IMR-90 (cell line): Measurements from ENCODE around the gene UBE2QL1. TPM values are rescaled to one million over a fixed set of nuclear protein-coding genes. Genes with fewer than 3 reads are reported as not detected.

Experiments used
- ATAC-seq: fragments of 200-7000 bp; cut with Tn5 transposase; 2 replicates; pipeline ENCODE4 v1.9.1; 2020; ENCODE audit warnings: low read depth, mild to moderate bottlenecking, moderate library complexity
- BruUV-seq: library from RNA; stranded (reverse); fragments of 400-500 nt; replicated peaks from 2 replicates; lab custom pipeline; 2021; lab: Mats Ljungman, UMichigan
- CTCF ChIA-PET: fragments of 300-600 bp; formaldehyde crosslinking; extraction: SDS; loops from one replicate; lab custom pipeline; 2021; ENCODE audit warnings: antibody characterized with exemption; lab: Yijun Ruan, JAX
- POLR2A ChIA-PET: fragments of 300-600 bp; sonication (Branson Sonifier 250); formaldehyde crosslinking; loops from one replicate; lab custom pipeline; 2022; ENCODE audit warnings: antibody characterized with exemption; ENCODE audit not compliant: unreplicated experiment; lab: Charles Lee
- DNase-seq: peaks from one replicate; pipeline ENCODE4 v3.0.0; 2013
- H2AFZ ChIP-seq: replicated peaks from 2 replicates; pipeline ENCODE3; 2013; ENCODE audit warnings: low read length, mild to moderate bottlenecking; ENCODE audit not compliant: poor library complexity
- H2AK5ac ChIP-seq: 2 replicates; pipeline ENCODE4 v1.6.1; 2013; ENCODE audit warnings: low read depth, low read length, inconsistent platforms
- H2AK9ac ChIP-seq: replicated peaks from 2 replicates; pipeline ENCODE3; 2013; ENCODE audit warnings: mild to moderate bottlenecking, low read depth, low read length, moderate library complexity; ENCODE audit not compliant: poor library complexity
- H2BK120ac ChIP-seq: 2 replicates; pipeline ENCODE4 v1.6.1; 2013; ENCODE audit warnings: low read depth, low read length, inconsistent platforms
- H2BK15ac ChIP-seq: 3 replicates; pipeline ENCODE4 v1.6.1; 2013; ENCODE audit warnings: low read depth, low read length, inconsistent platforms
- H2BK20ac ChIP-seq: 2 replicates; pipeline ENCODE4 v1.6.1; 2013; ENCODE audit warnings: low read depth, mild to moderate bottlenecking, inconsistent platforms, low read length, moderate library complexity
- H2BK5ac ChIP-seq: 2 replicates; pipeline ENCODE4 v1.6.1; 2013; ENCODE audit warnings: mild to moderate bottlenecking, low read depth, low read length, inconsistent platforms; ENCODE audit not compliant: poor library complexity, severe bottlenecking
- H3K14ac ChIP-seq: replicated peaks from 2 replicates; pipeline ENCODE4 v1.6.1; 2013; ENCODE audit warnings: low read depth, low read length, inconsistent platforms
- H3K18ac ChIP-seq: 2 replicates; pipeline ENCODE4 v1.6.1; 2013; ENCODE audit warnings: low read depth, low read length, control low read depth
- H3K23ac ChIP-seq: 2 replicates; pipeline ENCODE4 v1.6.1; 2013; ENCODE audit warnings: low read depth, low read length, inconsistent platforms
- H3K27ac ChIP-seq: 2 replicates; pipeline ENCODE4 v1.5.1; 2013; ENCODE audit warnings: mild to moderate bottlenecking, control low read depth, low read length; ENCODE audit not compliant: insufficient read depth
- H3K27me3 ChIP-seq: 2 replicates; pipeline ENCODE4 v1.6.1; 2013; ENCODE audit warnings: low read length; ENCODE audit not compliant: control insufficient read depth, insufficient read depth
- H3K36me3 ChIP-seq: 2 replicates; pipeline ENCODE4 v1.6.1; 2013; ENCODE audit warnings: low read length, mixed read lengths; ENCODE audit not compliant: control insufficient read depth, insufficient read depth
- H3K4ac ChIP-seq: 2 replicates; pipeline ENCODE4 v1.6.1; 2013; ENCODE audit warnings: low read depth, low read length, inconsistent platforms
- H3K4me1 ChIP-seq: 2 replicates; pipeline ENCODE4 v1.6.1; 2013; ENCODE audit warnings: low read length, mixed read lengths; ENCODE audit not compliant: control insufficient read depth, insufficient read depth
- H3K4me2 ChIP-seq: 2 replicates; pipeline ENCODE4 v1.6.1; 2013; ENCODE audit warnings: low read depth, mild to moderate bottlenecking, control low read depth, low read length, moderate library complexity
- H3K4me3 ChIP-seq: 2 replicates; pipeline ENCODE4 v1.5.1; 2013; ENCODE audit warnings: low read depth, mild to moderate bottlenecking, control low read depth, low read length, moderate library complexity; ENCODE audit not compliant: insufficient read depth
- H3K56ac ChIP-seq: 2 replicates; pipeline ENCODE4 v1.6.1; 2013; ENCODE audit warnings: low read length, inconsistent platforms; ENCODE audit not compliant: insufficient read depth; ENCODE audit errors: extremely low read depth
- H3K79me1 ChIP-seq, 2 experiments: 2 replicates each; pipeline ENCODE4 v1.6.1; 2013; ENCODE audit warnings: low read length in 2 of 2, inconsistent platforms in 1 of 2, low read depth in 1 of 2
- H3K9ac ChIP-seq: 2 replicates; pipeline ENCODE4 v1.6.1; 2013; ENCODE audit warnings: low read depth, low read length, control low read depth
- H3K9me1 ChIP-seq: 2 replicates; pipeline ENCODE4 v1.6.1; 2013; ENCODE audit warnings: low read length, inconsistent platforms; ENCODE audit not compliant: insufficient read depth
- H3K9me3 ChIP-seq: 2 replicates; pipeline ENCODE4 v1.6.1; 2013; ENCODE audit warnings: low read length; ENCODE audit not compliant: control insufficient read depth, insufficient read depth
- H4K20me1 ChIP-seq: 2 replicates; pipeline ENCODE4 v1.6.1; 2013; ENCODE audit warnings: low read length, inconsistent platforms; ENCODE audit not compliant: insufficient read depth
- H4K5ac ChIP-seq: 2 replicates; pipeline ENCODE4 v1.6.1; 2013; ENCODE audit warnings: mild to moderate bottlenecking, low read depth, low read length, control low read depth
- H4K8ac ChIP-seq, 2 experiments: 2 replicates each; pipeline ENCODE4 v1.6.1; 2013; ENCODE audit warnings: low read depth in 2 of 2, low read length in 2 of 2, control low read depth in 1 of 2, inconsistent platforms in 1 of 2
- H4K91ac ChIP-seq: 2 replicates; pipeline ENCODE4 v1.6.1; 2013; ENCODE audit warnings: low read depth, low read length, inconsistent platforms; ENCODE audit not compliant: insufficient read depth
- CEBPB ChIP-seq: IDR thresholded peaks from 2 replicates; pipeline ENCODE4 v1.6.1; 2012; ENCODE audit warnings: low read depth, low read length, improper control_type of control experiment
- CHD1 ChIP-seq: IDR thresholded peaks from 2 replicates; pipeline ENCODE4 v1.6.1; 2012; ENCODE audit warnings: low read depth, low read length, improper control_type of control experiment
- FOS ChIP-seq: fragments of 150-350 bp; IDR thresholded peaks from 2 replicates; pipeline ENCODE4 v1.6.1; 2016; ENCODE audit warnings: low read depth, low read length
- MAFK ChIP-seq: IDR thresholded peaks from 2 replicates; pipeline ENCODE4 v1.6.1; 2012; ENCODE audit warnings: low read depth, low read length, improper control_type of control experiment
- MAZ ChIP-seq: IDR thresholded peaks from 2 replicates; pipeline ENCODE4 v1.6.1; 2012; ENCODE audit warnings: low read depth, mild to moderate bottlenecking, low read length, improper control_type of control experiment, moderate library complexity, borderline replicate concordance
- SMC3 ChIP-seq: fragments of 150-350 bp; IDR thresholded peaks from 2 replicates; pipeline ENCODE4 v1.6.1; 2016; ENCODE audit warnings: low read depth, mild to moderate bottlenecking, antibody characterized with exemption, low read length, moderate library complexity
- WGBS, 2 experiments: methylation state at CpG; one replicate each; pipeline versions ENCODE4 v1.1.5 to v1.1.7; 2013; ENCODE audit warnings: missing lambda C conversion rate in 2 of 2; ENCODE audit not compliant: insufficient read length in 1 of 2; ENCODE audit errors: extremely low coverage in 2 of 2; 5-methylcytosine and 5-hydroxymethylcytosine counted together
- dilution Hi-C: fragments of 300-500 bp; cut with HindIII; formaldehyde crosslinking; loops from one replicate; pipeline ENCODE4 v1.14.3; 2018; ENCODE audit warnings: low sequenced_read_pairs; ENCODE audit not compliant: unreplicated experiment
- in situ Hi-C: fragments of 300-500 bp; cut with MboI; formaldehyde crosslinking; loops from 3 replicates; pipeline ENCODE4 v1.14.3; 2019; ENCODE audit warnings: low sequenced_read_pairs, inconsistent platforms, mixed read lengths
- intact Hi-C: fragments of 100-400 bp; cut with micrococcal nuclease; formaldehyde crosslinking; loops from 2 replicates; pipeline ENCODE4 v1.10.0; 2022
- polyA plus RNA-seq, 3 experiments: library from polyadenylated mRNA; depleted of rRNA; stranded (reverse); fragments of >200 nt; gene quantifications; 2 replicates each; pipeline ENCODE4 v1.2.3, GENCODE V29; 2012; ENCODE audit warnings: low replicate concordance in 1 of 3
- total RNA-seq: library from RNA; depleted of rRNA; stranded (reverse); fragments of >200 nt; gene quantifications from 2 replicates; pipeline ENCODE4 v1.2.3, GENCODE V29; 2012
- TF ChIP-seq, protein P1 (sequence below): conservative IDR thresholded peaks from 2 replicates; pipeline ENCODE4 v1.5.1; 2012; ENCODE audit warnings: mild to moderate bottlenecking, low read depth, low read length, improper control_type of control experiment
- TF ChIP-seq, protein P2 (sequence below): fragments of 150-350 bp; IDR thresholded peaks from 2 replicates; pipeline ENCODE4 v1.6.1; 2017; ENCODE audit warnings: mild to moderate bottlenecking, antibody characterized with exemption, low read length, low read depth

Gene UBE2QL1
- total and polyA plus RNA-seq, 2 of the 4 experiments (the other 2 are of a cell fraction): not detected

DNA sequence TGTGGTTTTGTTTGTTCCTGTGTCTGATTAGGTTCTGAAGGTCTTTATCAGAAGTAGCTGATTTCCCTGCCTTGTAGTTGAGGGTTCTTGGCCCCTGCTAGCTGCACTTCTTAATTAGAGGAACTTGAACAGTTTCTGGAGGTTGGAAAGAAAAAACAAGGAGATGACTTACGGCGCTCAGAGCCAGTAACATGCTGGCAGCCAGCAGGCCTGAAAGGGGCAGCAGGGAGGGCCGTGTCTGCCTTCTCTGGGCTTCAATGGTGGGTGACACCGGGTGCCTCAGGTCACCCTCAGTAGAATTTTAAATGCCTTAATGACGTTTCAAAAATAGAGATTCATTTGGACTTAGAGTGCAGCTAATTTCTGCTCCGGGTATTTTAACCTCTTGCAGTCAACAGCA is 15.8 kb downstream of the UBE2QL1 start:
- no TSS peak for BruUV-seq
- H4K20me1 ChIP-seq: no peaks in the 10 kb centered on the region
- no peaks in the 10 kb centered on the region for H3K36me3 ChIP-seq
- ChIA-PET CTCF (no interaction called here), POLR2A (no interaction called here)
- no peak overlapping the region for H3K56ac ChIP-seq
- H2BK20ac ChIP-seq: no peak overlapping the region
- H4K91ac ChIP-seq: no peak overlapping the region
- in situ Hi-C loops: no loop called here
- no peak overlapping the region for H3K9ac ChIP-seq
- no peak overlapping the region for H4K5ac ChIP-seq
- H3K4ac ChIP-seq: no peak overlapping the region
- no peak overlapping the region for H3K18ac ChIP-seq
- no peak for DNase-seq
- no peak overlapping the region for H2BK120ac ChIP-seq
- H3K27me3 ChIP-seq: peaks cover 11% of the 10 kb centered on the region
- no peak overlapping the region for H3K27ac ChIP-seq
- no peak overlapping the region for H2AFZ ChIP-seq
- no CpG with 5 or more reads among the region's 6 CpGs for WGBS, 2 experiments
- H3K4me2 ChIP-seq: no peak overlapping the region
- no peak overlapping the region for H2AK5ac ChIP-seq
- H3K23ac ChIP-seq: no peak overlapping the region
- TF ChIP-seq FOS: no peak
- TF ChIP-seq MAFK: no peak
- TF ChIP-seq, protein P1, sequence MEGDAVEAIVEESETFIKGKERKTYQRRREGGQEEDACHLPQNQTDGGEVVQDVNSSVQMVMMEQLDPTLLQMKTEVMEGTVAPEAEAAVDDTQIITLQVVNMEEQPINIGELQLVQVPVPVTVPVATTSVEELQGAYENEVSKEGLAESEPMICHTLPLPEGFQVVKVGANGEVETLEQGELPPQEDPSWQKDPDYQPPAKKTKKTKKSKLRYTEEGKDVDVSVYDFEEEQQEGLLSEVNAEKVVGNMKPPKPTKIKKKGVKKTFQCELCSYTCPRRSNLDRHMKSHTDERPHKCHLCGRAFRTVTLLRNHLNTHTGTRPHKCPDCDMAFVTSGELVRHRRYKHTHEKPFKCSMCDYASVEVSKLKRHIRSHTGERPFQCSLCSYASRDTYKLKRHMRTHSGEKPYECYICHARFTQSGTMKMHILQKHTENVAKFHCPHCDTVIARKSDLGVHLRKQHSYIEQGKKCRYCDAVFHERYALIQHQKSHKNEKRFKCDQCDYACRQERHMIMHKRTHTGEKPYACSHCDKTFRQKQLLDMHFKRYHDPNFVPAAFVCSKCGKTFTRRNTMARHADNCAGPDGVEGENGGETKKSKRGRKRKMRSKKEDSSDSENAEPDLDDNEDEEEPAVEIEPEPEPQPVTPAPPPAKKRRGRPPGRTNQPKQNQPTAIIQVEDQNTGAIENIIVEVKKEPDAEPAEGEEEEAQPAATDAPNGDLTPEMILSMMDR: no peak
- TF ChIP-seq MAZ: no peak
- TF ChIP-seq CHD1: no peak
- no peak for TF ChIP-seq CEBPB
- TF ChIP-seq, protein P2, sequence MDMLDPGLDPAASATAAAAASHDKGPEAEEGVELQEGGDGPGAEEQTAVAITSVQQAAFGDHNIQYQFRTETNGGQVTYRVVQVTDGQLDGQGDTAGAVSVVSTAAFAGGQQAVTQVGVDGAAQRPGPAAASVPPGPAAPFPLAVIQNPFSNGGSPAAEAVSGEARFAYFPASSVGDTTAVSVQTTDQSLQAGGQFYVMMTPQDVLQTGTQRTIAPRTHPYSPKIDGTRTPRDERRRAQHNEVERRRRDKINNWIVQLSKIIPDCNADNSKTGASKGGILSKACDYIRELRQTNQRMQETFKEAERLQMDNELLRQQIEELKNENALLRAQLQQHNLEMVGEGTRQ: no peak
- TF ChIP-seq SMC3: no peak
- intact Hi-C loops: no loop called here
- no peaks in the 10 kb centered on the region for H3K4me1 ChIP-seq
- no peaks in the 10 kb centered on the region for H3K9me1 ChIP-seq
- no peaks in the 10 kb centered on the region for H3K9me3 ChIP-seq
- H3K4me3 ChIP-seq: no peak overlapping the region
- no peak overlapping the region for H2AK9ac ChIP-seq
- H3K79me1 ChIP-seq: no peaks in the 10 kb centered on the region
- dilution Hi-C loops: no loop called here
- no peak overlapping the region for H2BK15ac ChIP-seq
- H4K8ac ChIP-seq: no peak overlapping the region
- no peak for ATAC-seq
- no peak overlapping the region for H3K14ac ChIP-seq
- H2BK5ac ChIP-seq: no peak overlapping the region
